Ascending aorta (tissue), 2 donors: ENCODE data around the gene STK32B. TPM values are rescaled to one million over a fixed set of nuclear protein-coding genes. Genes with fewer than 3 reads are reported as not detected.

Source experiments
- DNase-seq, 2 donors: peaks; one replicate each; pipeline ENCODE4 v3.0.0-alpha.2; 2019; ENCODE audit warnings: low spot score in 2 of 2
- H3K27ac ChIP-seq, 2 donors: fragments of 200-600 bp; sonication (generic); one replicate each; pipeline ENCODE4 v1.5.1; 2016 to 2017; ENCODE audit warnings: mild to moderate bottlenecking in 1 of 2
- H3K27me3 ChIP-seq: fragments of 200-600 bp; sonication (generic); one replicate; pipeline ENCODE4 v1.5.1; 2017
- H3K36me3 ChIP-seq, 2 donors: fragments of 200-600 bp; sonication (generic); one replicate each; pipeline ENCODE4 v1.5.1; 2016
- H3K4me1 ChIP-seq, 2 donors: fragments of 200-600 bp; sonication (generic); one replicate each; pipeline ENCODE4 v1.5.1; 2016 to 2017; ENCODE audit warnings: mild to moderate bottlenecking in 1 of 2
- H3K4me3 ChIP-seq, 2 donors: fragments of 200-600 bp; sonication (generic); one replicate each; pipeline ENCODE4 v1.5.1; 2016 to 2017; ENCODE audit warnings: mild to moderate bottlenecking in 1 of 2
- H3K9me3 ChIP-seq, 2 donors: fragments of 200-600 bp; sonication (generic); one replicate each; pipeline ENCODE4 v1.5.1; 2016
- CTCF ChIP-seq, 3 experiments: fragments of 200-600 bp in 2 of 3; fragments of 450-650 bp in 1 of 3; sonication (generic) in 2 of 3; IDR thresholded peaks; one replicate each; pipeline ENCODE4 v1.5.1; 2016 to 2019; ENCODE audit warnings: antibody characterized with exemption in 3 of 3, mild to moderate bottlenecking in 1 of 3, moderate library complexity in 1 of 3
- intact Hi-C: fragments of 100-400 bp; cut with DNase I; formaldehyde crosslinking; loops from one replicate; pipeline ENCODE4 v1.15.1; 2023
- total RNA-seq: library from RNA; depleted of rRNA; stranded (reverse); fragments of >200 nt; gene quantifications from one replicate; pipeline ENCODE4 v1.1.0, GENCODE V29; 2016

STK32B gene
- total RNA-seq, 1 donor from 2014 or later, result 2.3 TPM

- intact Hi-C loops, result no loop called here
- no peak for DNase-seq
- Histone ChIP-seq H3K27me3 (no peaks in the 10 kb centered on the region), H3K4me3 (no peak overlapping the region), H3K9me3 (no peaks in the 10 kb centered on the region), H3K36me3 (no peaks in the 10 kb centered on the region), H3K27ac (no peak overlapping the region), H3K4me1 (no peaks in the 10 kb centered on the region)
- TF ChIP-seq CTCF (IDR thresholded peaks at IDR 0.05), result no peak
Observed at GRCh38 chr4:5146248-5146647, 95.0 kb downstream of the STK32B start.

- Histone ChIP-seq H3K27ac (no peak overlapping the region), H3K4me1 (no peaks in the 10 kb centered on the region), H3K36me3 (no peaks in the 10 kb centered on the region), H3K4me3 (no peak overlapping the region), H3K27me3 (no peaks in the 10 kb centered on the region), H3K9me3 (no peaks in the 10 kb centered on the region)
- TF ChIP-seq CTCF (IDR thresholded peaks at IDR 0.05), result no peak
- intact Hi-C loops, result no loop called here
- DNase-seq, result no peak
Observed at GRCh38 chr4:5152521-5152920, 101.2 kb downstream of the STK32B start.

- TF ChIP-seq CTCF (IDR thresholded peaks at IDR 0.05), result no peak
- H3K4me1 ChIP-seq, result no peaks in the 10 kb centered on the region
- no peak overlapping the region for H3K27ac ChIP-seq
- no peaks in the 10 kb centered on the region for H3K27me3 ChIP-seq
- DNase-seq, result no peak
- H3K4me3 ChIP-seq, result no peak overlapping the region
- no peaks in the 10 kb centered on the region for H3K9me3 ChIP-seq
- intact Hi-C loops, result no loop called here
- no peaks in the 10 kb centered on the region for H3K36me3 ChIP-seq
Observed at GRCh38 chr4:5156682-5157081, 105.4 kb downstream of the STK32B start.

GRCh38 chr4:5157791-5158770 is 106.8 kb downstream of the STK32B start:
- no peak for DNase-seq
- no peaks in the 10 kb centered on the region for H3K4me1 ChIP-seq
- H3K27me3 ChIP-seq, result no peaks in the 10 kb centered on the region
- intact Hi-C loops, result no loop called here
- no peaks in the 10 kb centered on the region for H3K9me3 ChIP-seq
- H3K36me3 ChIP-seq, result no peaks in the 10 kb centered on the region
- H3K27ac ChIP-seq, result no peak overlapping the region
- no peak for TF ChIP-seq CTCF (IDR thresholded peaks at IDR 0.05)
- no peak overlapping the region for H3K4me3 ChIP-seq

- DNase-seq, result no peak
- H3K9me3 ChIP-seq, result no peaks in the 10 kb centered on the region
- H3K27me3 ChIP-seq, result no peaks in the 10 kb centered on the region
- intact Hi-C loops, result no loop called here
- H3K36me3 ChIP-seq, result no peaks in the 10 kb centered on the region
- no peak overlapping the region for H3K27ac ChIP-seq
- H3K4me3 ChIP-seq, result no peak overlapping the region
- H3K4me1 ChIP-seq, result no peaks in the 10 kb centered on the region
- TF ChIP-seq CTCF (IDR thresholded peaks at IDR 0.05), result no peak
Observed at GRCh38 chr4:5158825-5159224, 107.5 kb downstream of the STK32B start.
